ENCODE data around the gene ANXA2. TPM values are rescaled to one million over a fixed set of nuclear protein-coding genes. Genes with fewer than 3 reads are reported as not detected.
A peak's percentile ranks its signal among the peaks of the same experiment; 100 is the strongest.

Gene ANXA2
- total RNA-seq, 4 donors from 2014 or later: 376 to 811 (median 549) TPM

- Histone ChIP-seq H3K27ac (peak overlapping the region; percentile 69 to 74), H3K27me3 (no peaks in the 10 kb centered on the region), H3K36me3 (no peaks in the 10 kb centered on the region), H3K4me3 (no peak overlapping the region), H3K4me1 (peaks cover 0 to 9% of the 10 kb centered on the region in 2 donors), H3K9me3 (no peaks in the 10 kb centered on the region)
- no peak for TF ChIP-seq POLR2A (IDR thresholded peaks at IDR 0.05)
- TF ChIP-seq CTCF (IDR thresholded peaks at IDR 0.05): no peak
- DNase-seq: peak; percentile 80 to 89
- intact Hi-C loops (cut with DNase I; ENCODE audit: low total_unique reads): no loop called here
Measured at GRCh38 chr15:60371175-60372051, 26.4 kb downstream of the ANXA2 start.

- no peak for TF ChIP-seq POLR2A (IDR thresholded peaks at IDR 0.05)
- TF ChIP-seq CTCF (IDR thresholded peaks at IDR 0.05): no peak
- Histone ChIP-seq H3K36me3 (no peaks in the 10 kb centered on the region), H3K4me1 (peaks cover 0 to 9% of the 10 kb centered on the region in 2 donors), H3K4me3 (no peak overlapping the region), H3K27ac (peak overlapping the region; percentile 69 to 74), H3K27me3 (no peaks in the 10 kb centered on the region), H3K9me3 (no peaks in the 10 kb centered on the region)
- intact Hi-C loops (cut with DNase I; ENCODE audit: low total_unique reads): no loop called here
- no peak for DNase-seq
Measured at GRCh38 chr15:60370869-60371136, 27.0 kb downstream of the ANXA2 start.

GRCh38 chr15:60370105-60370868 lies 27.5 kb downstream of the ANXA2 start:
- Histone ChIP-seq H3K4me1 (peaks cover 0 to 9% of the 10 kb centered on the region in 2 donors), H3K36me3 (no peaks in the 10 kb centered on the region), H3K27me3 (no peaks in the 10 kb centered on the region), H3K9me3 (no peaks in the 10 kb centered on the region), H3K4me3 (no peak overlapping the region), H3K27ac (peak overlapping the region; percentile 69 to 74)
- TF ChIP-seq CTCF (IDR thresholded peaks at IDR 0.05): no peak
- TF ChIP-seq POLR2A (IDR thresholded peaks at IDR 0.05): no peak
- peak in 1 of 2 donors; percentile 57 for DNase-seq
- intact Hi-C loops (cut with DNase I; ENCODE audit: low total_unique reads): no loop called here

- Histone ChIP-seq H3K27me3 (no peaks in the 10 kb centered on the region), H3K9me3 (no peaks in the 10 kb centered on the region), H3K27ac (peak overlapping the region in 1 of 2 donors; percentile 8), H3K4me1 (peaks cover 0 to 9% of the 10 kb centered on the region in 2 donors), H3K4me3 (no peak overlapping the region), H3K36me3 (no peaks in the 10 kb centered on the region)
- DNase-seq: no peak
- TF ChIP-seq POLR2A (IDR thresholded peaks at IDR 0.05): no peak
- no peak for TF ChIP-seq CTCF (IDR thresholded peaks at IDR 0.05)
- intact Hi-C loops (cut with DNase I; ENCODE audit: low total_unique reads): loop anchor here (10.0 kb wide), 1 partner anchor 75 kb away; no protein-coding TSS in a partner anchor
Measured at GRCh38 chr15:60369696-60370095, 28.1 kb downstream of the ANXA2 start.

- no peaks in the 10 kb centered on the region for H3K27me3 ChIP-seq
- no peak overlapping the region for H3K4me3 ChIP-seq
- no peak for DNase-seq
- no peak for TF ChIP-seq POLR2A (IDR thresholded peaks at IDR 0.05)
- no peak for TF ChIP-seq CTCF (IDR thresholded peaks at IDR 0.05)
- no peaks in the 10 kb centered on the region for H3K9me3 ChIP-seq
- peaks cover 0 to 5% of the 10 kb centered on the region in 2 donors for H3K4me1 ChIP-seq
- H3K27ac ChIP-seq: no peak overlapping the region
- intact Hi-C loops (cut with DNase I; ENCODE audit: low total_unique reads): loop anchor here (10.0 kb wide), 1 partner anchor 80 kb away; no protein-coding TSS in a partner anchor
- no peaks in the 10 kb centered on the region for H3K36me3 ChIP-seq
Measured at GRCh38 chr15:60364612-60364924, 33.2 kb downstream of the ANXA2 start.
